ENCODE measurements around the gene MAP2K2. TPM values are rescaled to one million over a fixed set of nuclear protein-coding genes. Genes with fewer than 3 reads are reported as not detected.

Gene MAP2K2
- total and polyA plus RNA-seq, 12 donors = 91.5 to 288 (median 116) TPM

GRCh38 chr19:4090356-4091220, 33.3 kb downstream of the MAP2K2 start:
- Histone ChIP-seq H3K27ac (peak overlapping the region in 1 of 10 donors; percentile 86), H3K27me3 (no peaks in the 10 kb centered on the region), H3K36me3 (peaks cover 0 to 66% (median 14%) of the 10 kb centered on the region in 9 donors), H3K4me3 (peak overlapping the region in 1 of 10 donors; percentile 50), H3K4me1 (peaks cover 0 to 41% (median 0%) of the 10 kb centered on the region in 9 donors), H3K9me3 (no peaks in the 10 kb centered on the region)
- TF ChIP-seq CTCF (IDR thresholded peaks at IDR 0.05) = no peak
- 91 to 92% methylated on average over 52 of the region's 52 CpGs for WGBS, 2 donors
- ATAC-seq (peak in 2 of 8 donors; percentile 5 to 22), DNase-seq (no peak)
- intact Hi-C loops (cut with DNase I) = no loop called here

- no peak for ATAC-seq
- 93 to 95% methylated on average over 22 of the region's 22 CpGs for WGBS, 2 donors
- no peak for DNase-seq
- no peak for TF ChIP-seq CTCF (IDR thresholded peaks at IDR 0.05)
- Histone ChIP-seq H3K9me3 (no peaks in the 10 kb centered on the region), H3K27me3 (no peaks in the 10 kb centered on the region), H3K36me3 (peaks cover 0 to 61% (median 12%) of the 10 kb centered on the region in 9 donors), H3K4me3 (peak overlapping the region in 3 of 10 donors; percentile 25 to 50 (median 35)), H3K4me1 (peaks cover 0 to 41% (median 0%) of the 10 kb centered on the region in 9 donors), H3K27ac (peak overlapping the region in 7 of 10 donors; percentile 27 to 86 (median 56))
- intact Hi-C loops (cut with DNase I) = no loop called here
These were observed 34.0 kb downstream of the MAP2K2 start for GRCh38 chr19:4089946-4090345.

GRCh38 chr19:4089400-4089908, 34.5 kb downstream of the MAP2K2 start:
- Histone ChIP-seq H3K4me3 (peak overlapping the region in 5 of 10 donors; percentile 22 to 50 (median 35)), H3K9me3 (no peaks in the 10 kb centered on the region), H3K36me3 (peaks cover 0 to 57% (median 7%) of the 10 kb centered on the region in 9 donors), H3K4me1 (peaks cover 0 to 44% (median 1%) of the 10 kb centered on the region in 9 donors), H3K27me3 (no peaks in the 10 kb centered on the region), H3K27ac (peak overlapping the region in 8 of 10 donors; percentile 25 to 86 (median 50))
- TF ChIP-seq CTCF (IDR thresholded peaks at IDR 0.05) = no peak
- ATAC-seq (peak; percentile 25 to 80 (median 53)), DNase-seq (peak in 1 of 2 donors; percentile 48)
- WGBS, 2 donors = 84 to 90% methylated on average over 26 of the region's 26 CpGs
- intact Hi-C loops (cut with DNase I) = no loop called here

- H3K9me3 ChIP-seq = no peaks in the 10 kb centered on the region
- H3K27me3 ChIP-seq = no peaks in the 10 kb centered on the region
- DNase-seq = no peak
- peak overlapping the region in 5 of 10 donors; percentile 22 to 50 (median 35) for H3K4me3 ChIP-seq
- intact Hi-C loops (cut with DNase I) = no loop called here
- ATAC-seq = peak in 5 of 8 donors; percentile 4 to 27 (median 21)
- peaks cover 0 to 52% (median 4%) of the 10 kb centered on the region in 9 donors for H3K36me3 ChIP-seq
- TF ChIP-seq CTCF (IDR thresholded peaks at IDR 0.05) = no peak
- H3K4me1 ChIP-seq = peaks cover 0 to 49% (median 6%) of the 10 kb centered on the region in 9 donors
- H3K27ac ChIP-seq = peak overlapping the region in 8 of 10 donors; percentile 25 to 86 (median 50)
- 64 to 89% methylated on average over 2 of the region's 2 CpGs for WGBS, 2 donors
These were observed 34.9 kb downstream of the MAP2K2 start for GRCh38 chr19:4088975-4089374.

Data from heart right ventricle (tissue), 16 donors.